GM12878 (cell line): Measurements from ENCODE around the gene SHLD1. TPM values are rescaled to one million over a fixed set of nuclear protein-coding genes. Genes with fewer than 3 reads are reported as not detected.

ENCODE experiments used
- BRCA1 ChIP-seq: IDR thresholded peaks from 2 replicates; pipeline ENCODE4 v1.6.1; 2011; ENCODE audit warnings: low read depth, low read length, improper control_type of control experiment
- CHD2 ChIP-seq: IDR thresholded peaks from 2 replicates; pipeline ENCODE4 v1.6.1; 2011; ENCODE audit warnings: low read depth, low read length, improper control_type of control experiment, borderline replicate concordance
- CHD4 ChIP-seq: fragments of 200-600 bp; sonication (generic); IDR thresholded peaks from 2 replicates; pipeline ENCODE4 v1.6.1; 2016; ENCODE audit warnings: mild to moderate bottlenecking
- ETV6 ChIP-seq, 2 experiments: fragments of 450-650 bp in 1 of 2; IDR thresholded peaks in 1 of 2; conservative IDR thresholded peaks in 1 of 2; 2 replicates each; pipeline ENCODE4 v1.6.1; 2014; ENCODE audit warnings: antibody characterized with exemption in 1 of 2, borderline replicate concordance in 1 of 2, low read depth in 1 of 2, mild to moderate bottlenecking in 1 of 2, moderate library complexity in 1 of 2
- FOXK2 ChIP-seq: fragments of 450-650 bp; IDR thresholded peaks from 2 replicates; pipeline ENCODE4 v1.6.1; 2017; ENCODE audit warnings: mild to moderate bottlenecking, moderate library complexity
- IRF3 ChIP-seq: fragments of 450-650 bp; IDR thresholded peaks from 2 replicates; pipeline ENCODE4 v1.6.1; 2014; ENCODE audit warnings: mild to moderate bottlenecking
- MEF2B ChIP-seq: fragments of 450-650 bp; IDR thresholded peaks from 2 replicates; pipeline ENCODE4 v1.6.1; 2018; ENCODE audit warnings: mild to moderate bottlenecking, moderate library complexity; ENCODE audit not compliant: partially characterized antibody, poor library complexity, severe bottlenecking
- NFXL1 ChIP-seq: fragments of 450-650 bp; IDR thresholded peaks from 2 replicates; pipeline ENCODE4 v1.6.1; 2017; ENCODE audit warnings: antibody characterized with exemption, mild to moderate bottlenecking, borderline replicate concordance
- NR2C2 ChIP-seq: IDR thresholded peaks from 2 replicates; pipeline ENCODE4 v1.6.1; 2011; ENCODE audit warnings: borderline replicate concordance, low read depth; ENCODE audit not compliant: control insufficient read depth, insufficient read length
- NRF1 ChIP-seq: conservative IDR thresholded peaks from 2 replicates; pipeline ENCODE4 v1.6.1; 2011; ENCODE audit warnings: mild to moderate bottlenecking, low read depth, low read length, improper control_type of control experiment
- POLR2A ChIP-seq: IDR thresholded peaks from 2 replicates; pipeline ENCODE4 v1.6.1; 2011; ENCODE audit warnings: low read depth, mild to moderate bottlenecking, low read length
- RAD21 ChIP-seq: IDR thresholded peaks from 2 replicates; pipeline ENCODE4 v1.6.1; 2011; ENCODE audit warnings: mild to moderate bottlenecking, low read depth, low read length, moderate library complexity; ENCODE audit not compliant: insufficient read depth
- RELA ChIP-seq: fragments of 450-650 bp; IDR thresholded peaks from 2 replicates; pipeline ENCODE4 v1.8.0; 2014; ENCODE audit warnings: borderline replicate concordance; ENCODE audit not compliant: partially characterized antibody
- RUNX3 ChIP-seq: IDR thresholded peaks from 2 replicates; pipeline ENCODE4 v1.6.1; 2012; ENCODE audit warnings: low read length, inconsistent platforms
- SIN3A ChIP-seq: IDR thresholded peaks from 2 replicates; pipeline ENCODE4 v1.6.1; 2012; ENCODE audit warnings: low read depth, low read length, improper control_type of control experiment
- SKIL ChIP-seq: fragments of 450-650 bp; IDR thresholded peaks from 2 replicates; pipeline ENCODE4 v1.6.1; 2017; ENCODE audit warnings: mild to moderate bottlenecking, low read depth, inconsistent platforms; ENCODE audit not compliant: poor library complexity, severe bottlenecking
- STAT1 ChIP-seq: fragments of 450-650 bp; conservative IDR thresholded peaks from 2 replicates; pipeline ENCODE4 v1.6.1; 2014; ENCODE audit warnings: antibody characterized with exemption, mild to moderate bottlenecking
- STAT3 ChIP-seq: IDR thresholded peaks from 2 replicates; pipeline ENCODE4 v1.6.1; 2011; ENCODE audit warnings: low read depth, low read length, improper control_type of control experiment
- TCF12 ChIP-seq: IDR thresholded peaks from 2 replicates; pipeline ENCODE4 v1.6.1; 2011; ENCODE audit warnings: low read depth, mild to moderate bottlenecking, low read length
- WRNIP1 ChIP-seq: IDR thresholded peaks from 2 replicates; pipeline ENCODE4 v1.6.1; 2011; ENCODE audit warnings: low read depth, low read length, improper control_type of control experiment, borderline replicate concordance
- ZNF24 ChIP-seq: fragments of 450-650 bp; IDR thresholded peaks from 2 replicates; pipeline ENCODE4 v1.6.1; 2017; ENCODE audit warnings: antibody characterized with exemption, mild to moderate bottlenecking
- polyA plus RNA-seq, 11 experiments: library from polyadenylated mRNA; depleted of rRNA in 4 of 11; unstranded in 6 of 11; stranded (reverse) in 5 of 11; fragments of >200 nt; fragmentation: Nextera tagmentation in 4 of 11; fragmentation: Illumina TruSeq in 1 of 11; extraction: Ambion mirVana in 4 of 11; extraction: Trizol in 1 of 11; gene quantifications; 1 replicate in 1 of 11; 2 replicates in 10 of 11; pipeline versions ENCODE4 v1.2.1 to v1.2.3, GENCODE V29; 2011 to 2016; ENCODE audit warnings: inconsistent platforms in 2 of 11, missing spikeins in 2 of 11, low read depth in 1 of 11
- total RNA-seq, 4 experiments: library from RNA; depleted of rRNA in 3 of 4; stranded (reverse); fragments of >200 nt in 3 of 4; fragmentation: Illumina TruSeq in 1 of 4; extraction: Trizol in 1 of 4; gene quantifications; 2 replicates each; pipeline versions ENCODE4 v1.2.1 to v1.2.3, GENCODE V29; 2013 to 2021
- TF ChIP-seq, protein P1 (sequence below): fragments of 450-650 bp; IDR thresholded peaks from 2 replicates; pipeline ENCODE4 v1.6.1; 2016; ENCODE audit warnings: mild to moderate bottlenecking
- TF ChIP-seq, protein P2 (sequence below): IDR thresholded peaks from 2 replicates; pipeline ENCODE4 v1.6.1; 2012; ENCODE audit warnings: low read depth, low read length, improper control_type of control experiment

SHLD1 gene
- total and polyA plus RNA-seq, 10 of the 15 experiments (the other 5 are each of a cell fraction or from before 2014, with no cell fraction given) = 10.8 to 70.9 (median 25.4) TPM

DNA sequence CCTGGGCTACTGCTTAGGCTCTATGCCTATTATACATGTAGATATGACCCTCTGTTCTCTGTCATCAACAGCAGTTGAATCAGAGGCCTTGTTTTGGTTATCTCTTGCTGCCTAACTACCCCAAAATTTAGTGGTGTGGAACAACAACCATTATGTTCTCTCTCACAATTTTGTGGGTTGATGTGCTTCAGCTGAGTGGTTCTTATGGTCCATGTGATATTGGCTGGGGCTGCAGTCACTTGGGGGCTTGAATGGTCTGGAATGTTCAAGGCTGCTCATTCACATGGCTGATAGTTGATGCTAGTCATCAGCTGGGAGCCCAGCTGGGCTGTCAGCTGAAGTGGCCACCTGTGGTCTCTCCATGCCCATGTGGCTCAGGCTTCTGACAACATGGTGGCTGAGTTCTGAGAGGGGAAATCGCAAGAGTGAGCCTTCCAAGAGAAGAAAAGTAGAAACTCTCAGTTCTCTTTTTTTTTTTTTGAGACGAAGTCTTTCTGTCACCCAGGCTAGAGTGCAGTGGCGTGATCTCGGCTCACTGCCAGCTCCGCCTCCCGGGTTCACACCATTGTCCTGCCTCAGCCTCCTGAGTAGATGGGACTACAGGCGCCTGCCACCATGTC lies 47.8 kb downstream of the SHLD1 start (continued):
- TF ChIP-seq, protein P1, sequence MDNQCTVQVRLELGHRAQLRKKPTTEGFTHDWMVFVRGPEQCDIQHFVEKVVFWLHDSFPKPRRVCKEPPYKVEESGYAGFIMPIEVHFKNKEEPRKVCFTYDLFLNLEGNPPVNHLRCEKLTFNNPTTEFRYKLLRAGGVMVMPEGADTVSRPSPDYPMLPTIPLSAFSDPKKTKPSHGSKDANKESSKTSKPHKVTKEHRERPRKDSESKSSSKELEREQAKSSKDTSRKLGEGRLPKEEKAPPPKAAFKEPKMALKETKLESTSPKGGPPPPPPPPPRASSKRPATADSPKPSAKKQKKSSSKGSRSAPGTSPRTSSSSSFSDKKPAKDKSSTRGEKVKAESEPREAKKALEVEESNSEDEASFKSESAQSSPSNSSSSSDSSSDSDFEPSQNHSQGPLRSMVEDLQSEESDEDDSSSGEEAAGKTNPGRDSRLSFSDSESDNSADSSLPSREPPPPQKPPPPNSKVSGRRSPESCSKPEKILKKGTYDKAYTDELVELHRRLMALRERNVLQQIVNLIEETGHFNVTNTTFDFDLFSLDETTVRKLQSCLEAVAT = 0 out of 2 replicates have a peak, but pooled peaks have one; percentile 27
- TF ChIP-seq FOXK2 (peak; percentile 41; the same call in 1 of the 2 replicates), IRF3 (no peak), CHD4 (no peak), STAT3 (no peak), NFXL1 (no peak), TCF12 (peak; percentile 95), RELA (no peak), NRF1 (no peak), ETV6 (conservative IDR thresholded peaks at IDR 0.05 in 1 of 2, IDR thresholded peaks at IDR 0.05 in 1 of 2; ENCODE audit: borderline replicate concordance in 1 of 2, low read depth in 1 of 2) (no peak; a peak in 1 of 4 replicates), WRNIP1 (no peak), SKIL (peak; percentile 29), RAD21 (no peak), POLR2A (no peak; the same call in 1 of the 2 replicates), CHD2 (no peak), RUNX3 (peak; percentile 81), STAT1 (no peak), BRCA1 (no peak), MEF2B (no peak), SIN3A (peak; percentile 90), ZNF24 (no peak), NR2C2 (no peak)
- TF ChIP-seq, protein P2, sequence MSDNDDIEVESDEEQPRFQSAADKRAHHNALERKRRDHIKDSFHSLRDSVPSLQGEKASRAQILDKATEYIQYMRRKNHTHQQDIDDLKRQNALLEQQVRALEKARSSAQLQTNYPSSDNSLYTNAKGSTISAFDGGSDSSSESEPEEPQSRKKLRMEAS = no peak
